Stimulated activated CD8-positive, alpha-beta memory T cell treated with anti-CD3 and anti-CD28 coated beads, Interleukin-7, amount 100 ng/mL, for 48 hours (primary cell): ENCODE results near the gene OSR1.
"Not testable (repeated sequence)": the region's sequence is repeated elsewhere in the genome, so short reads cannot be mapped to it uniquely, and the experiment has no call there.

ENCODE experiments used
- DNase-seq, 2 donors: peaks; one replicate each; pipeline ENCODE4 v3.0.0-alpha.2; 2020; ENCODE audit warnings: low read depth in 1 of 2; ENCODE audit errors: extremely low read depth in 1 of 2

The OSR1 gene

DNA sequence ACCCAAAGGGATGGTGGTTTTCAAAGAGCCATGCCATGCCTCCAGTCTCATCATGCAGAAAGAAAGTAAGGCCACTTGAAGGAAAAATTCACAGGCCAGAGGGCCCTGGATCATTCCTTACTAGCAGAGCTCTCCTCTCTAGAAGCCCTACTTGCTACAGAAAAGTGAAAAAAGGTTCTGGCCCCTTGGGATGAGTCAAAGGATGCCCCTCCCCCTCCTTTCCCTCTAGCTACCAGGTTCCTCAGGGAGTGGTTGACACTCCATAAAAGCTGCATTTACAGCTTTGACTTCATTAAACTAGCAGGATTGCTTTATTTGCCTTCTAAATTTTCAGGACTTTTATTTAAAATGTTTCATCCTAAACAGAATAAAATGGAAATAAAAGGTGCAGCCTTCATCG, 21.2 kb downstream of the OSR1 start:
- DNase-seq, result no peak

GRCh38 chr2:19336781-19337180, 21.6 kb downstream of the OSR1 start:
- no peak for DNase-seq

- no peak for DNase-seq
Observed at GRCh38 chr2:19332503-19332902, 25.9 kb downstream of the OSR1 start.

- DNase-seq, result no peak
Observed at GRCh38 chr2:19331450-19331849, 27.0 kb downstream of the OSR1 start.

DNA sequence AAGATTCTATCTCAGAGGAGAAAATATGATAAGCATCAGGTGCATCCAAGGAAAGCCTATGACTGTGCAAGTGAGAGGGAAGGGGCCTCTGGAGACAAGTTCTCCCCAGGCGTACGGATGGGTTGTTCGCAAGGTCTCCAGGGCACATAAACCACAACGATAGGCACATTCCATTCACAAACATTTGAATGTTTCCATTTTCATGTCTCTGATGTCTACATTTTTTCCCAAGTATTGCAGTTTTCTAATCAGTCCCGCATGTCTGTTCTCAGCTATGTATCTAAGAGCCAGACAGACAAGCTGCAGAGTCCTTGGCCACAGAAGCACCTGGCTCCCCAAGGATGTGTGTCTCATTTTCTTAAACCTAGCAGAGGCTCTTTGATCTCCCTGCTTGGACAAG, 28.0 kb downstream of the OSR1 start:
- DNase-seq, result no peak

DNA sequence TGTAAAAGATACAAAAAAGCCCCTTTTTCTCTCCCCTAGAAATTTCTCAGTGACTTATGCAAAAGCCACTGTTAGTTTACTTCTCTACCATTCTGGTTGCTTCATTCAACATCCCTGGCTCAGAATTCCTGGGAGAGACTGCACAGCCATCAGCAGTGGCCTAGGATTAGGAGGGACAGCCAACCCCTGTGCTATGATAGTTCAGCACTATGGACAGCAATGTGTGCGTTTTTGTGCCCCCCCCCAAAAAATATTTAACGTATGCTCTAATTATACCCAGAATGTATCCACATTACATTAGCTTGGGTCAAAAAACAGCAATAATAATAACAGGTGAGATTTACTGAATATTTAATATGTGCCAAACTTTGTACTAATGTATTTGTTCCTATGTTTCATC, 29.0 kb downstream of the OSR1 start:
- no peak for DNase-seq

DNA sequence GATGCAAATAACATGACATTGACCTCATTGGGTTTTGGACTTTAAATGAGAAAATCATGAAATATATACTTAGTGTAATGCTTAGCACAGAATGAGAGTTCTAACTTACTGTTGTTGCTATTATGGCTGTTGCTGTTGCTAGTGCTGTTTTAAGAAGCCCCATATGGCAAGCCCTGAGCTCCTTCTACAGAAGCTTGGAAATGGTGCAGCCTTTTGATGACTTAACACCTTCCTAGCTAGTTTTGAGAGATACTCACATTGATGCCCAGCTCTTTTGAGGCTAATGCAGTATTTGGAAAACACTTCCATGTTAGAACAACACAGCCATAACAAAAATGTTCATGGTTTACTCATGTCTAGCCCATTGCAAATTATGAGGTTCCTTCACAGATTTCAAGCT, 30.9 kb downstream of the OSR1 start:
- no peak for DNase-seq

GRCh38 chr2:19321946-19322345, 36.5 kb downstream of the OSR1 start:
- no peak for DNase-seq

DNA sequence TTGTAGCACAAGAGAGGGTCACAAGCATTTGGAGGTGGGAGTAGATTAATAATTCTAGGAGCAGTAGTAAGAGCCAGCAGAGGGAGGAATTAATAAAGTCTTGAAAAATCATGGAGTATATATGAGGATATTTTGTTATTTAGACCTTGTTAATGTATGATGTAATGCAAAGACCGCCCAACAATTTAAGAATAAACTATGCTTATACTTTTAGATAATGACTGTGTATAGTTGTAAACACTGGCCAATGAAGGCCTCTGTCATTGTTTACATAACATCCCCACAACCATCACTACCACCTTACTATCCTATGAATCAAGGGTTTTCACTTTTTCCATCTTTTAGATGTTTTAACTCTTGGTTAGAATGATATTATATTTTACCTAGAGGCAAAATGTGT, 37.6 kb downstream of the OSR1 start:
- no peak for DNase-seq

GRCh38 chr2:19319698-19320097, 38.7 kb downstream of the OSR1 start:
- DNase-seq, result no peak

DNA sequence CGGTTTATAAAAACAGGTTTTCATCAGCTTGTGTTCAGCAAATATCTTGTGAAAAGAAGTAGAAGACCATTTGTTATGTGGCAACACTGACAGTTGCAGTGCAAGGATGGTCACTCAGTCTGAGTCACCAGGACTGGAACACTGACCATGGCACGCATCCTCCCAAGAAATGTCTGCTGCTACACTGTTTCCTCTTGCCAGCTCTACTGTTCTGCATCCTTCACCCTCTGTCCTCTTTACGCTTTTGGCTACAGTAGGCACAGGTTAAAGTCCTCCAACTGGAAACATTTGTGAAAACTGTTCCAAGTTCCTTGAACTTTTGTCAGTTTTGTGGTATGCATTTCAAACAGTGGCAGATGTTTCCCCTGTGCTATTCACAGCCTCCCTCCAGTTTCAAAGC, 39.4 kb downstream of the OSR1 start:
- DNase-seq, result no peak

GRCh38 chr2:19313553-19313952, 44.9 kb downstream of the OSR1 start:
- no peak for DNase-seq

DNA sequence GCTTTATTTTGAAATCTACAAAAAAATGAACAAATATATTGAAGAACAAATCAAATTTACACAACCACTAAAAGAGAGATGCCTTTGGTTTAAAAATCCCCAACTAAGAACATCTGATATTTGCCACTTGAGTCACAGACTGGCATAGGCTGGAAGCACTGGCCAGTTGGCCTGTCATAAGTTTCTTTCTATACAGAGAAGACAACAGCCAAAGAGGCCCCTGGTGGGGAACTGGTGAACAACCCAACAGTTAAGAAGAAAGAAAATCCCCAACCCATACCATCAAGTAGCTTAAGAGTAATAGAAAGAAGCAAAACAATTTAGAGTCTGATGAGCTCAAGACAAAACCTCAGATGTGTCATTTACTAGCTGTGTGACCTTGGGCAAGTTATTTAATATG, 45.5 kb downstream of the OSR1 start:
- no peak for DNase-seq

- DNase-seq, result not testable (repeated sequence)
Observed at GRCh38 chr2:19306065-19306464, 52.4 kb downstream of the OSR1 start.

GRCh38 chr2:19305400-19306055, 52.9 kb downstream of the OSR1 start:
- DNase-seq, result not testable (repeated sequence)

- DNase-seq, result no peak
Observed at GRCh38 chr2:19301706-19302105, 56.7 kb downstream of the OSR1 start.
